Body of pancreas (tissue), 4 donors: ENCODE measurements around the gene NXPH1. TPM values are rescaled to one million over a fixed set of nuclear protein-coding genes. Genes with fewer than 3 reads are reported as not detected.

ENCODE experiments used
- ATAC-seq: fragments of 150-250 bp; one replicate; pipeline ENCODE4 v1.9.1; 2016
- DNase-seq, 4 donors: peaks; one replicate each; pipeline ENCODE4 v3.0.0-alpha.2; 2019
- H3K27ac ChIP-seq, 4 donors: fragments of 200-600 bp; sonication (generic); 1 replicate in 3 of 4; 2 replicates in 1 of 4; pipeline versions ENCODE4 v1.5.1 to v1.6.1; 2016 to 2019; ENCODE audit warnings: mild to moderate bottlenecking in 1 of 4, mixed read lengths in 1 of 4, moderate library complexity in 1 of 4
- H3K27me3 ChIP-seq, 2 donors: fragments of 200-600 bp; sonication (generic); one replicate each; pipeline ENCODE4 v1.6.0; 2016; ENCODE audit warnings: mild to moderate bottlenecking in 1 of 2
- H3K36me3 ChIP-seq, 2 donors: fragments of 200-600 bp; sonication (generic); replicated peaks in 1 of 2; 2 replicates each; pipeline ENCODE4 v1.5.1; 2016; ENCODE audit warnings: low read depth in 2 of 2; ENCODE audit not compliant: insufficient read depth in 1 of 2
- H3K4me1 ChIP-seq: fragments of 200-600 bp; sonication (generic); one replicate; pipeline ENCODE4 v1.6.0; 2016
- H3K4me3 ChIP-seq, 2 donors: fragments of 200-600 bp; sonication (generic); 1 replicate in 1 of 2; 2 replicates in 1 of 2; pipeline ENCODE4 v1.5.1; 2016 to 2019
- H3K9me3 ChIP-seq, 3 donors: fragments of 200-600 bp; sonication (generic); 1 replicate in 2 of 3; 2 replicates in 1 of 3; pipeline ENCODE4 v1.5.1; 2016
- POLR2A ChIP-seq, 3 donors: fragments of 450-650 bp; IDR thresholded peaks; one replicate each; pipeline ENCODE4 v1.6.1; 2016; ENCODE audit warnings: antibody characterized with exemption in 3 of 3, mild to moderate bottlenecking in 2 of 3
- WGBS, 2 donors: methylation state at CpG; one replicate each; pipeline ENCODE4 v1.1.5; 2017; 5-methylcytosine and 5-hydroxymethylcytosine counted together
- intact Hi-C: fragments of 100-400 bp; cut with DNase I; formaldehyde crosslinking; loops from one replicate; pipeline ENCODE4 v1.15.1; 2023
- total RNA-seq, 2 donors: library from RNA; depleted of rRNA; stranded (reverse); fragments of >200 nt; gene quantifications; one replicate each; pipeline ENCODE4 v1.1.0, GENCODE V29; 2016
- TF ChIP-seq, protein P1 (sequence below), 7 experiments: fragments of 450-650 bp in 4 of 7; fragments of 200-600 bp in 3 of 7; sonication (generic) in 3 of 7; IDR thresholded peaks; one replicate each; pipeline ENCODE4 v1.5.1; 2016 to 2019; ENCODE audit warnings: antibody characterized with exemption in 7 of 7

The NXPH1 gene
- total RNA-seq, 2 donors from 2014 or later, result not detected

DNA sequence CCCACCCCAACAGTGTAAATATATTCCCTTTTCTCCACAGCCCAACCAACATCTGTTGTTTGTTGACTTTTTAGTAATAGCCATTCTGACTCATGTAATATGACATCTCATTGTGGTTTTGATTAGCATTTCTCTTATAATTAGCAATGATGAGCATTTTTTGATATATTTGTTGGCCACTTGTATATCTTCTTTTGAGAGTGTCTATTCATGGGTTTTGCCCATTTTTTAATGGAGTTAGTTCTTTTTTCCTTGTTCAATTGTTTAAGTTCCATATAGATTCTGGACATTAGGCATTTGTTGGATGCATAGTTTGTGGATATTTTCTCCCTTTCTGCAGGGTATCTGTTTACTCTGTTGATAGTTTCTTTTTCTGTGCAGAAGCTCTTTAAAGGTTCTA is 340.1 kb downstream of the NXPH1 start:
- Histone ChIP-seq H3K27ac (no peak overlapping the region), H3K36me3 (no peaks in the 10 kb centered on the region), H3K4me3 (no peak overlapping the region), H3K27me3 (no peaks in the 10 kb centered on the region), H3K9me3 (peaks cover 0 to 12% (median 0%) of the 10 kb centered on the region in 3 donors), H3K4me1 (no peaks in the 10 kb centered on the region)
- TF ChIP-seq, protein P1, sequence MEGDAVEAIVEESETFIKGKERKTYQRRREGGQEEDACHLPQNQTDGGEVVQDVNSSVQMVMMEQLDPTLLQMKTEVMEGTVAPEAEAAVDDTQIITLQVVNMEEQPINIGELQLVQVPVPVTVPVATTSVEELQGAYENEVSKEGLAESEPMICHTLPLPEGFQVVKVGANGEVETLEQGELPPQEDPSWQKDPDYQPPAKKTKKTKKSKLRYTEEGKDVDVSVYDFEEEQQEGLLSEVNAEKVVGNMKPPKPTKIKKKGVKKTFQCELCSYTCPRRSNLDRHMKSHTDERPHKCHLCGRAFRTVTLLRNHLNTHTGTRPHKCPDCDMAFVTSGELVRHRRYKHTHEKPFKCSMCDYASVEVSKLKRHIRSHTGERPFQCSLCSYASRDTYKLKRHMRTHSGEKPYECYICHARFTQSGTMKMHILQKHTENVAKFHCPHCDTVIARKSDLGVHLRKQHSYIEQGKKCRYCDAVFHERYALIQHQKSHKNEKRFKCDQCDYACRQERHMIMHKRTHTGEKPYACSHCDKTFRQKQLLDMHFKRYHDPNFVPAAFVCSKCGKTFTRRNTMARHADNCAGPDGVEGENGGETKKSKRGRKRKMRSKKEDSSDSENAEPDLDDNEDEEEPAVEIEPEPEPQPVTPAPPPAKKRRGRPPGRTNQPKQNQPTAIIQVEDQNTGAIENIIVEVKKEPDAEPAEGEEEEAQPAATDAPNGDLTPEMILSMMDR (IDR thresholded peaks at IDR 0.05), result no peak
- TF ChIP-seq POLR2A (IDR thresholded peaks at IDR 0.05), result no peak
- ATAC-seq (no peak), DNase-seq (no peak)
- intact Hi-C loops, result no loop called here

DNA sequence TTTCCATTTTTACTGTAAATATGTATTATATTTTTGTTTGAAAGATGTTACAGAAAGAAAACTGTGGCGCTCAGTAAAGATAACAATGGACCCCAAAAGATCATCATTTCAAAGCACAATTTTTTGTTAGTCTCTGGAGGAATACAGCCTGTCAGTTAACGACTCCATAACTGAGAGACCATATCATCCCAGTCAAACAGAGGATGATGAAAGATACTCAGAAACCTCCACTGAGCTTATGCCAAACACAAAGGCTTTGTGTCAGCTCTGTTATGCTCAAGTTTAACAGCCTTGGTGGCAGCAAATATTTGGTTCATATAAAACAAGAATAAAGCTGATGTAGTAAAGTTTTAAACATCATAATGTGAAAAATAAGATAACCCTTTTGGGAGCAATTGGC is 345.1 kb downstream of the NXPH1 start:
- Histone ChIP-seq H3K27me3 (no peaks in the 10 kb centered on the region), H3K36me3 (no peaks in the 10 kb centered on the region), H3K27ac (no peak overlapping the region), H3K9me3 (peaks cover 0 to 6% (median 0%) of the 10 kb centered on the region in 3 donors), H3K4me3 (no peak overlapping the region), H3K4me1 (no peaks in the 10 kb centered on the region)
- DNase-seq (no peak), ATAC-seq (no peak)
- WGBS, 2 donors, result 60 to 62% methylated on average over 2 of the region's 2 CpGs
- TF ChIP-seq POLR2A (IDR thresholded peaks at IDR 0.05), result no peak
- TF ChIP-seq, protein P1 (IDR thresholded peaks at IDR 0.05), result no peak
- intact Hi-C loops, result no loop called here

DNA sequence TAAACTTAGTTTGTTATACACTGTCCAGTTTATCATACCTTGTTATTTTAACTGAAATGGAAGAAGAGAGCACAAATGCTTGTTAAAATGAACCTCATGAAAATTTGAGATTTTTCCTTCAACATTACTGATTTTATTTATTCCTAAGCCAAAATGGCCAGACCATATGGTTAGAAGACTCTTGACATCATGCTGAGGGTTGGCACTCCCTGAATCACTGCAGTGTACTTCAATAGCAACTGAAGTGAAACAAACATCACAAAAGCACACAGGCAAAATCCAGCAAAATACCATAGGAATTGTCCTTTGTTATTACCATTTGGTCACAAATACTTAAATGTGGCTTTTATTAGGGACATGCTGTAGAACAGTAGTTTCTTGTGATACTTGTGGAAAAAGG is 347.8 kb downstream of the NXPH1 start:
- intact Hi-C loops, result no loop called here
- H3K36me3 ChIP-seq, result no peaks in the 10 kb centered on the region
- H3K27ac ChIP-seq, result no peak overlapping the region
- H3K4me1 ChIP-seq, result no peaks in the 10 kb centered on the region
- no peaks in the 10 kb centered on the region for H3K27me3 ChIP-seq
- TF ChIP-seq, protein P1 (IDR thresholded peaks at IDR 0.05), result no peak
- TF ChIP-seq POLR2A (IDR thresholded peaks at IDR 0.05), result no peak
- no peaks in the 10 kb centered on the region for H3K9me3 ChIP-seq
- DNase-seq (no peak), ATAC-seq (no peak)
- no peak overlapping the region for H3K4me3 ChIP-seq

DNA sequence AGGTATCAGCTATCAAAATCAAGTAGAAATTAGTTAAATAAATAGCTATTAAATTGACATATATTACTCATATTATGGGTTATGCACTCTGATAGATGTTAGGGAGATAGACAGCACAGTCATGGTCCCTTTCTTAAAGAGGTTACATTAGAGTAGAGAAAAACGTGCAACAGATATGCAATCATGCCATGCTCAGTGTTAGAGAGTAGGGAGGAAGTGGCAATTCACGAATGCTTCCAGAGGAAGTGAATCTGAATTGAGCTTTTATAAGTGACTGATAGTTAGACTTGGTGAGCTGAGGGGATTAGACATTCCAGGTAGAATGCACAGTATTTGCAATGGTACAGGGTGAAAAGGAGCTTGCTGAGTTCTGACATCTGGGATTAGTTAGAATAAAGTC is 349.8 kb downstream of the NXPH1 start:
- Histone ChIP-seq H3K9me3 (no peaks in the 10 kb centered on the region), H3K4me3 (no peak overlapping the region), H3K27me3 (no peaks in the 10 kb centered on the region), H3K36me3 (no peaks in the 10 kb centered on the region), H3K27ac (no peak overlapping the region), H3K4me1 (no peaks in the 10 kb centered on the region)
- WGBS, 2 donors, result 12 to 19% methylated on average over 2 of the region's 2 CpGs
- DNase-seq (no peak), ATAC-seq (no peak)
- TF ChIP-seq POLR2A (IDR thresholded peaks at IDR 0.05), result no peak
- TF ChIP-seq, protein P1 (IDR thresholded peaks at IDR 0.05), result no peak
- intact Hi-C loops, result no loop called here

DNA sequence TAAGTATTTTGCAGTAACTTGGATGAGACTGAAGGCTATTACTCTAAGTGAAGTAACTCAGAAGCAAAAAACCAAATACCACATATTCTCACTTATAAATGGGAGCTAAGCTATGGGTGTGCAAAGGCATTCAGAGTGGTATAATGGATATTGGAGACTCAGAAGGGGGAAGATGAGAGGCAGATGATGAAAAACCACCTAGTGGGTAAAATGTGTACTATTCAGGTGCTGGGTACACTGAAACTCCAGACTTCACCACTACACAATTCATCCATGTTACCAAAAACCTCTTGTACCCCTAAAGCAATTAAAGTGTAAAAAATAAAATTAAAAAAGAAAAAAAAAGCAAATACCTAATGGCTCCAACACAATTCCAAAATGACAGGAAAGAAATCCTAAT is 351.7 kb downstream of the NXPH1 start:
- Histone ChIP-seq H3K4me3 (no peak overlapping the region), H3K36me3 (no peaks in the 10 kb centered on the region), H3K27ac (no peak overlapping the region), H3K9me3 (no peaks in the 10 kb centered on the region), H3K4me1 (no peaks in the 10 kb centered on the region), H3K27me3 (no peaks in the 10 kb centered on the region)
- DNase-seq (no peak), ATAC-seq (no peak)
- TF ChIP-seq, protein P1 (IDR thresholded peaks at IDR 0.05), result no peak
- TF ChIP-seq POLR2A (IDR thresholded peaks at IDR 0.05), result no peak
- intact Hi-C loops, result no loop called here
